GOT3 (cell line): ENCODE data around the gene PLCG2.
"Not testable (repeated sequence)": the region's sequence is repeated elsewhere in the genome, so short reads cannot be mapped to it uniquely, and the experiment has no call there.

Experiments
- DNase-seq: peaks from one replicate; lab custom pipeline; 2025; ENCODE audit warnings: mixed read lengths; lab: John Stamatoyannopoulos, UW

The PLCG2 gene

DNA sequence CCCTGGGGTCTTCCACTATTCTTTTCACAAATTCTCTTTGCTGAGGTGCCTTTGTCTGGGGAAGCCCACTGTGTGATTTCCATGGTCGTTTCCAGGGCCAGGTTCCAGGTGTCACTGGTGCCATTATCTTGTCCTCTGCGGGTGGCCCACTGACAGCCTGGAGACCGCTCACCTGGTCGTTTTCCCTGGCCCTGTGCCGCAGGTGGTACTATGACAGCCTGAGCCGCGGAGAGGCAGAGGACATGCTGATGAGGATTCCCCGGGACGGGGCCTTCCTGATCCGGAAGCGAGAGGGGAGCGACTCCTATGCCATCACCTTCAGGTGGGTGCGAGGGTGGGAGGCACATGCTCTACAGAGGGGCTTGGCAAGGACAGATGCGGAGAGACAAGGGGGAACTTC lies 133.3 kb downstream of the PLCG2 start:
- DNase-seq, result no peak

DNA sequence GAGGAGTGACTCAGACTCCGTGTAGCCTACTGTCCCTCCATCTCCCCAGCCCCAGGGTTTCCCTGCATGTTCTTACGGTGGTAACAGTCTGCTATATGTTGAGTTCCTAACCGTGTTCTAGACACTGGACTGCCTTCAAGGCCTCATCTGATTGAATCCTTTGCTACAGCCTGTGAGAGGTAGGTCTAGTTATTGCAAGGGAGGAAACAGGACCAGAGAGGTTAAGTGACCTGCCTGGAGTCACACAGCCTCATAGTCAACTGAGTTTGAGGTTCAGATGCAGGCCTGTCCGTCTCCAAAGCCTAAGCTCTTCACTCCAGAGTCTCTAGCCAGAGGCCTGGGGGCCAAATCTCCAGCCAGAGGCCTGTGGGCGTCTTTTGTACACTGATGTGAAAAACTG lies 134.1 kb downstream of the PLCG2 start:
- DNase-seq, result no peak

DNA sequence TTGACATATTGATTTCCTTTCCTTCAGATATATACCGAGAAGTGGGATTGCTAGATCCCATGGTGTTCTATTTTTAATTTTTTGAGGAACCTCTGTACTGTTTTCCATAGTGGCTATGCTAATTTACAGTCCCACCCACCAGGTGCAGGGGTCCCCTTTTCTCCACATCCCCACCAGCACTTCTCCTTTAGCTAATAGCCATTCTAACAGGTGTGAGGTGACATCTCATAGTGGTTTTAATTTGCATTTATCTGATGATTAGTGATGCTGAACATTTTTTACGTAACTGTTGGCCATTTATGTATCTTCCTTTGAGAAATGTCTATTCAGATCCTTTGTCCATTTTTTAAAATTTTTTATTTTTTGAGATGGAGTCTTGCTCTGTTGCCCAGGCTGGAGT lies 138.3 kb downstream of the PLCG2 start:
- DNase-seq, result no peak

DNA sequence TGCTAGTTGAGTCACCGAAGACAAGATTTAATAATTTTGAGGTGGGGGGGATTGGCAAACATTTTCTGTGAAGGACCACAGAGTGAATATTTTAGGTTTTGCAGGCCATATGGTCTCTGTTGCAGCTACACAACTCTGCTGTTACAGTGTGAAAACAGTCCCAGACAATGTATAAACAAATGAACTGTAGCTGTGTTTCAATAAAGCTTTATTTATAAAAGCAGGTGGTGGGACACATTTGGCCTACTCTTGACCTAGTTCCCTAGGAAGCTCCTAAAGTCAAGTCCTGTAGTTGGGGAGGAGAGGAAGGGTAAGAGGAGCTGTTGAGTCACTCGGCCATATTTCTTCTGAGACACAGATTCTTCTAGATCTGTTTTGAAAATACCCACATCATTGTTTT lies 139.8 kb downstream of the PLCG2 start:
- no peak for DNase-seq

DNA sequence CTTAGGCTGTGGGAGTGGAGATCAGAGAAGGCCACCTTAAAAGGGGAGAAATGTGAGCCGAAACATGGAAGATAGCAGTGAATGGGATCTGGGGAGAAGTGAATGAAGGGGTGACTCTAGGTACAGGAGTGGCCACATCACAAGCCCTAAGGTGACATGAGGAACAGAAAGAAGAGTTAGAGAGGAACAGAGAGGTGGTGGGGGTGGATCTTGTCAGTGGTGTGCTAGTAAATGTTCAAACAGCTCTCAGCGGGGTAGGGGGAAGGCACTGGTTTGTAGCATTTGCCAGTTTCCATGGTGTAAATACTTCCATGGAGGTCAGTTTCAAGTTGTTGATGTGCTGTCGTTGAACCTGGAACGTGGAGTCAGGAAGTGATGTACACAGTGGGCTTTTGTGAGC lies 141.4 kb downstream of the PLCG2 start:
- no peak for DNase-seq

DNA sequence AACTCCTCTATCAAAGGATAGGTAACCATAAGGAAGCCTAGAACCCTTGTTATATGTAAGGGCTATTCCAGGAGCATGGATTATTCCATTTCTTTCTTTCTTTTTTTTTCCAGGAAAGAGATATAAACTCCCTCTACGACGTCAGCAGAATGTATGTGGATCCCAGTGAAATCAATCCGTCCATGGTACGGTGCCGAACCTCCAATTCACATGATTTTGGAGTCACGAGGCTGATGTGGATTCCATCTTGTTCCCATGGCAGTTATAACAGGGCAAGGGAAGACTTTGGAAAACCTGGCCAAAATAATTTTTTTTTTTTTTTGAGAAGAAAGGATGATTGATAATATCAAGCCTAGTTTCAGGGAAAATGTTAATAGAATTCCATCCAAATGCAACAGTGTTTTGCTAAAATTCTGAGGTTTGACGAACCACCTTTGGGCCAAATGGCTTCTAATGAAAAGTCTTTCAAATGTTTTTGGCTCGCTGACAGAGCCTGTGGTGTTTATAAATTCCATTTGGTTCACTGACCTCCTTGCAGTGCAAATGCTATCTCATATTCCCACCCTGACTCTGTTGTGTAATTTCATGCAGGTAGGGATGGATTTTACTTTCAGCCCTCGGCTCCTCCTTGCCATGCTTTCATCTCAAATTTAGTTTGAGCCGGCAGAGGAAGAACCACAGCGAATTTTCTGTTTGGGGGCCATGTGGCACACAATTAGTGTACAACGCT lies 142.2 kb downstream of the PLCG2 start:
- no peak for DNase-seq

DNA sequence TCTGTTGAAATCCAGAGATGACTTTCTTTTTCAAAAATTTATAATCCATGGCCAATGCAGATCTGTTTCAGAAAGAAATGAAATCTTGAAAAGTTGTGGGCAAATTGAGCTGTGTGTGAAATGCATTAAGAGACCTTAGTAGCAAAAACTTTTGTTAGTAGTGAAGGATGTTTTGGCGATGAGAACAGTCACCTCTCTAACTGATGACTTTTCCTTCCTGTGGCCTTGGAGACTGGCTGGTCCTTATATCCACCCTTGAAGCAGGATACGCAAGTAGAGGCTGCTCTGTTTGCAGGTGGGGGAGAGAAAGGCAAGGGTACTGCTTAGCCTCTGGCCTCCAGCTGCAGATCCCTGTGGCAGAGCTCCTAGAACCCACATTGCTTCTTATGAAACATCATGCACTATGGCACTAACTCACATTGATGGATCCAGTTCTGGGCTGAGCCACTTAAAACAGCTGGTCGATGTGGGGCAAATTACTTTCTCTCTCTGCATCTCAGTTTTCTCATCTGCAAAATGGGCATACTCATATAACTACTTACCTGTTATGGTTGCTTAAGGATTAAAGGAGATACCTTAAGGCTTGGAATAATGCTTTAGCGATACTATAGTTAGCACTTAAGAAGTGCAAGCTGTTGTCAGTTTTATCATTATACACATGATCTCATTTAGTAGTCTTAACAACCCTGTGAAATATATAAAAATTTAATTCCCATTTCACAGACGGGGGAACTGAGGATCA lies 142.9 kb downstream of the PLCG2 start:
- DNase-seq, result no peak

DNA sequence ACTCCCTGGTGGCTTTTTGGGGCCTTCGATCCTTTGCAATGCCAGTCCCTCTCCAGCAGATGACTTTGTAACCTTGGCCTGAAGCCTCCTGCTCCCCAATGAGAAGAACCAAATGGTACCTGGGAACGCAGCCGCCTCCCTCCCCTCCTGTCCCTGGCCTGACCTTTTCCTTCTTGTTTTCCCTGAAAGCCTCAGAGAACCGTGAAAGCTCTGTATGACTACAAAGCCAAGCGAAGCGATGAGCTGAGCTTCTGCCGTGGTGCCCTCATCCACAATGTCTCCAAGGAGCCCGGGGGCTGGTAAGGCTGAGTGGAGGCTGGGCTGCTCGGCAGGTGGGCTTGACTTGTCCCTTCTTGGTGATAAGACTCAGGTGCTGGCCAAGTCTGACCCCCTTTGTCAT lies 144.2 kb downstream of the PLCG2 start:
- DNase-seq, result no peak

DNA sequence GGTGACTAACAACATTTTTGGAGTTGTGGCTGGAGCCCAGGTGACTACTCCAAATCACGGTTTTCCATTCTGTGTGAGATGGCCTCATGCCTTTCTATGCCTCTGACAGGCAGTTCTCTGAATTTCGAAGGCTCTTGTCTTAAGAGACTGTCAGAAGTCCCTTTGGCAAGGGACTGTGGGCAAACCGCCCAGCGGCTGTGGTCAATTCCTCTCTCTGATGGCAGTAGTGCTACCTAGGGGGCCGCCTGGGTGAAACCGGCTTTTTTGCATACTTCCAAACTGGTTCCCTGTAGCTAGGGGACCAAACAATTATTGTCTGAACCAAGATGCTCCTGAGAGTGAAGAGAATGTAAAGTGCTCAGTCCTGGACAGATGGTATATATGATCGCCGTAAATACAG lies 145.9 kb downstream of the PLCG2 start:
- DNase-seq, result no peak

DNA sequence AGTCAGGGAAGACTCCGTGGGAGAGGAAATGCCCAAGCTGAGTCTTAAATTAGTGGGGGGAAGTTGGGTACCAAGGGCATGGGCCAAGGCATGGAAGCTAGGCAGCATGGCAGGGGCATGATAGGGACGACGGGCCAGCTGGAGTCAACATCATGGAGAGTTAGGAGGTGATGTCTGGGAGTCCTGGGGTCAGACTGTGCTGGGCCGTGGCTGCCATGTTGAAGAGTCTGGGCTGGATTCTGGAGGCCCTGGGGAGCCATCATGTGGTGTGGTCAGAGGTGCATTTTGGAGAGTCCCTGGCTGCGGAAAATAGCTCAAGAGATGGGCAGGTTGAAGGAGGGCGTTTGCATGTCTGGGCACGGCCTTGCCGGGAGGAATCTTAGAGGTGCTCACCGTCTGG lies 146.9 kb downstream of the PLCG2 start:
- no peak for DNase-seq

DNA sequence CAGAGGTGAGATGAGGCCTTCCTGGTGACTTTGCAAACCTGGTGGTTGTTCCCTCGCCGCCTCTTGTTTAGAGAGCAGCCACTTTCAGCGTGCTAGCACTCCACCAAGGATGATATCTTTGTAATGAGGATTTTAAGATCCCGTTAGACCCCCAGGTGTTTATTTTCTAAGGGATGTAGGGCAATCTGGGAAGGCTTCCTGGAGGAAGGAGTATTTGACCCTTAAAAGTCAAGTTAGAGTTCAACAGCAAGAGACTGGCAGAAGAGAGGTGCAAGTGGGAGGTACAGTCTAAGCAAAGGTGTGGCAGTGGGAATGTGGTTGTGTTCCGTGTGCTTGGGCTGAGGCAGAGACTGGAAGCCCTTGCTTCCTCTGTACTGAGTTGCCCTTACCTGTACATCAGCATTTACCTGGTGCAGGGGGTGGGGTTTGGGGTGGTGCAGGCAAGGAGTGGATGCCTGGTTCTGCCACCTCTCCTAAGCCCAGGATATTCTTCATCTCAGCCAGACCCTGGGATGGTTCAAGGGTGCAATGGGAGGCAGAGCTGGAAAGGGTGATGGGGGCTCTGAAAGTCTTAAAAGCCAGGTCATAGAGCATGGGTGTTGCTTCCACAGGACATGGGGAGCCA lies 148.6 kb downstream of the PLCG2 start:
- DNase-seq, result no peak

DNA sequence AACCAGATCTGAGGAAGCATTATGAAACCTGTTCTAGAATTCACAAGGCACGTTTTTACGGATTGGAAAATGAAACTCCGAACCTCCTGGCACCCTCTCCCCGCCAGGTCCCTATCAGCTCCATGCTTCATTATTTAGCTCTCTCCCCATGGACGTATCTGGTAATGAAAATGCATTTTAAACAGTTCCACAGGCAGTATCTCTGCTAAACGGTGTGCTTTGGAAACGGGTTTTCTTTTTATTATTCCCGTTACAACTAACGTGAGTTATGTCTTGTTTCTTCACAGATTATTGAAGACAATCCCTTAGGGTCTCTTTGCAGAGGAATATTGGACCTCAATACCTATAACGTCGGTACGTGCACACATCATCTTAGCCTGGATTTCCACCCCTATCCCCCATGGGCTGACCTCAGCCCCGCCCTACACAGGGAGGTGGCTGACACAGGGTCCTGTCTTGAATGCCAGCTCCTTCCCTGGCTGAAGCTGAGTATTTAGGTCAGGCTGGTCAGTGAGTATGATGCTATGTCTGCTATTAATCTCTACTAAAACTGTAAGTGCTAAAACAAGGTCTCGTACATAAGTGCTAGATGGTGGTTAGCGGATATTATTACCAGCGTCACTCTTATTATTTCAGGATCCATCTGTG lies 149.3 kb downstream of the PLCG2 start:
- no peak for DNase-seq

DNA sequence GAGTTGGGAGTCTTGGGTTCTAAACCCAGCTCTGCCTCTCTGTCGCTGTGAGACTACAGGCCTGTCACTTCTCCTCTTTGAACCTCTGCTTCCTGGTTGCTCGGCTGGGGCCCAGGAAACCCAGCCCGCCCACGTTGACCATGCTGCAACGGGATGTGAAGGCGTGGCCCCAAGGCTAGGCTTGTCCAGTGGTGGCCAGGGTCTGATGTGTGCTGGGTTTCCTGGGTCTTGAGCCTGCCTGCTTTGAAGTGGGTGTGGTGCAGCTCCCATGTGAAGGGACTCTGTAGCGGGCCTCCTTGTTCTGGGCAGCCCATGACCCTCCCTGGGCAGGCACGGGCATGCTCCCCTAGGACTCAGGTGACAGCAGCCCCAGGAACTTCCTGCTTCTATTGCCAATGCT lies 149.9 kb downstream of the PLCG2 start:
- no peak for DNase-seq

DNA sequence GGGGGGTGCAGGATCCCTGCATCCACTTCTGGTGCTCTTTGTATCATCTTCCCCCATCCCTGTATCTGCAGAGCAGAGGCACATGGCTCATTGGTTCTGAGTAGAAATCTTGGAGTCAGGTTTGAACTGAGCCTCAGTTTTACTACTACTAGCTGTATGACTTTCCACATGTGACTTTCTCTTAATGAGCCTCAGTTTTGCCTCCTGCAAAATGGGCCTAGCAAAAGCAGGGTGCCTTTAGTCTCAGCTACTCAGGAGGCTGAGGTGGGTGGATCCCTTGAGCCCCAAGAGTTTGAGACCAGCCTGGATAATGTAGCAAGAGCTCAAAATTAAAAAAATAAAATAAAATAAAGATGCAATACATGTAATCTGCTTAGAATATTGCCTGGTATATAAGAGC lies 150.8 kb downstream of the PLCG2 start:
- no peak for DNase-seq

DNA sequence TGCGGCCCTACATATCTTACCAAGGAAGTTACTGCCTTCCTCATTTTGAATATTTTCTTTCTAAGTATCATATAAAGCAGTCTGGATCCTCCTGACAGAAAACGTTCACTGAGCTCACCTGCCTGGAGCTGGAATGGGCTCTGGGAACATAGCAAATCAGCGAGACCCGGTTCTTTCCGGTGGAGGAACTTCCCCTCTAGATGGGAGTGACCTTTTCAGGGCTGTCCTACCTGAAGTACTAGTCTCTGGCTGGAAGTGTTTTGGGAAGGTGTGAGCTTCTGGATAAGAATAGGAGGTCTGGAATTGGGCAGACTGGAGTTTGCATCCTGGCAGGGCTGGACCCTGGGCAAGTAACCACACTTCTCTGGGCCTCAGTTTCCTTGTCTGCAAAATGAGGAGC lies 152.8 kb downstream of the PLCG2 start:
- no peak for DNase-seq

DNA sequence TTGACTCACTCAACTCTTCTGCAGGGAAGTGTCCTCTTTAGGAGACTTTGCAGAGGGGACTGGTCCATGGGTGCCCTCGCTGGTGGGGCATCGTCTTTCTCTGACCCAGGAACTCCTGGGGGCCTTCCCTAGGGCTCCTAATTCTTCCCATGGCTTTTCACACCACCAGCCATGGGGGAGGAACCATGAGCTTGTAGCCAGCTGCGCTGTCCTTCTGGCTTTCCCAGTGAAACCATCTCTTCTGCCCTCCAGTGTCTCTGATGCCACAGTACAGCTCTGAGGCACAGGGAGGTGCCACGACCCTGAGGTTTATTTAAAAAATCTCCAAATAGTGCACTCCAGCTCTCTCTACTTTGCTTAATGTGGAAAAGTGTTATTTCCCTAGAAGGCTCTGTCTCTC lies 153.6 kb downstream of the PLCG2 start:
- DNase-seq, result no peak

DNA sequence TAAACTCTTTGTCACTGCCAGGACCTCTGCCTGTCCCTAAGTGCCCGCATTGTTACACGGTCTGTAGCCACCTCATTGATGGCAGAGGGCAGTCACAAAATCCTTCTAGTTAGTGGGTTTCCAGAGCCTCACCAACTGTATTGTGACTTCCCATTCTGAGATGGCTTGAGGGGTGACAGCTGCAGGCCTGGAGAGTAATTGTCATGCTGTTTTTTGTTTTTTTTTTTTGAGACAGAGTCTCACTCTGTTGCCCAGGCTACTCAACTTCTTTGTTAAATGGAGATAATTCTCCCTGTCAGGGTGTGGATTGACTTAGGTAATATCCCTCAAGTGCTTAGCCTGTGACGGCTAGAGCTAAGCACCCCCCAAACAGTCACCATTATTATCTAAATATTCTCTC lies 154.3 kb downstream of the PLCG2 start:
- DNase-seq, result no peak

DNA sequence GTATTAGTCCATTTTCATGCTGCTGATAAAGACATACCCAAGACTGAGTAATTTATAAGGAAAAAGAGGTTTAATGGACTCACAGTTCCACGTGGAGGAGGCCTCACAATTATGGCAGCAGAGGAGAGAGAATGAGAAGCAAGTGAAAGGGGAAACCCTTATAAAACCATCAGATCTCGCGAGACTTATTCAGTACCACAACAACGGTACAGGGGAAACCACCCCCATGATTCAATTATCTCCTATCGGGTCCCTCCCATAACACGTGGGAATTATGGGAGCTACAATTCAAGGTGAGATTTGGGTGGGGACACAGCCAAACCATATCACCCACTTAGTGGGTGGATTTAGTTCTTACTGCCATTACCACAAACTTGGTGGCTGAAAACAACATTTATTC lies 155.6 kb downstream of the PLCG2 start:
- DNase-seq, result not testable (repeated sequence)

DNA sequence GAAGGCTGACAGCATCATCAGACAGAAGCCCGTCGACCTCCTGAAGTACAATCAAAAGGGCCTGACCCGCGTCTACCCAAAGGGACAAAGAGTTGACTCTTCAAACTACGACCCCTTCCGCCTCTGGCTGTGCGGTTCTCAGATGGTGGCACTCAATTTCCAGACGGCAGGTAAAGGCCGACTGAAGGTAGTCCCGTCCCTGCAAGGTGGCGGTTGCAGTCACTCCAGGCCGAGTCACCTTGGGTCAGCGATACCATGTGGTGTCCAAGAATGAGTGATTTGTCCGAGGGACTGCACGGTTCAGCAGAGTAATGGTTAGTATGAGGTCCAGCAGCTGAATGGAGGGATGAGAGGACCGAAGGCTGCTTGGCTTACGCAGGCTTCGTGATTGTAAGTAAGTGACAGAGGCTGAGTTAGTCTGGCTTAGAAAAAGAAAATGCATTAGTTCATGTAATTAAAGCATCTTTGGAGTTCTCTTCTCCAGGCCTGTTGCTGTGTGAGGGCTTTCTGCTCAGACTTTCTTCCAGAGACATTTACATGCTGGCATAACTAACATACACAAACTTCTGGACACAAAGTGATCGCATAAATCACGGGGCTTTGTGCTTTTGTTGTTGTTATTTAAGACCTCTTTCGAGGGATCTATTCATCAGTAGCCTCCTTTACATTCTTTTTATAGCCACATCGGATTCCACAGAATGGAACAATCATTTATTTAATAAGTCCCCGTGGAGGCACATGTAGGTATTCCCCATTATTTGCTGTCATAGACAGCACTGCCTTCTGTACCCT lies 157.3 kb downstream of the PLCG2 start:
- no peak for DNase-seq

DNA sequence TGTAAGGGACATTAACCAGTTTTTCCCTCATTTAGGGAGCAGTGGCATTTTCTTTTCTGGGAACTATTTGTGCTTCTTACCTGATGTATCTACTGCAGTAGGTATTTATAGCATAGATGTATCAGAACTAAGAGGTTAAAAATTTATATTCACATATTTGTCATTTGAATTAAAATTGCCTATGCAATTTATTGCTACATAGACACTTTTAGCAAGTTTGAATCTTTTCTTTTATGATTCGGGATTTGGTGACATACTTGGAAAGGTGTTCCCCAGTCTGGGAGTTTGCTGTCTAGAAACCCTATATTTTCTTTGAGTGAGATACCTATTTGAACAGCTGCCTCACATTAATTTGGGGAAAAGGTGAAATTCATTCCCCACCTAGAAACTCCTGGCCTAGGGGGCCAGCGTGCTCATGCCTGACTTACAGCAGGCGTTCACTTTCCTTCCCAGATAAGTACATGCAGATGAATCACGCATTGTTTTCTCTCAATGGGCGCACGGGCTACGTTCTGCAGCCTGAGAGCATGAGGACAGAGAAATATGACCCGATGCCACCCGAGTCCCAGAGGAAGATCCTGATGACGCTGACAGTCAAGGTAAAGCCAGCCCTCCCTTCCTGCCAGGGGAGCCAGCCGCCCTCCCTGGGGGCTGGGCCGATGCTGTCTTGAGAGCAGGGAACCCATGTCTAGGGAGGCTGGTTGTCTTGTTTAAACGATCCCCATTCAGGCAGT lies 158.4 kb downstream of the PLCG2 start:
- DNase-seq, result no peak
